ENCODE data around the gene MRPL43.

MRPL43 gene

DNA sequence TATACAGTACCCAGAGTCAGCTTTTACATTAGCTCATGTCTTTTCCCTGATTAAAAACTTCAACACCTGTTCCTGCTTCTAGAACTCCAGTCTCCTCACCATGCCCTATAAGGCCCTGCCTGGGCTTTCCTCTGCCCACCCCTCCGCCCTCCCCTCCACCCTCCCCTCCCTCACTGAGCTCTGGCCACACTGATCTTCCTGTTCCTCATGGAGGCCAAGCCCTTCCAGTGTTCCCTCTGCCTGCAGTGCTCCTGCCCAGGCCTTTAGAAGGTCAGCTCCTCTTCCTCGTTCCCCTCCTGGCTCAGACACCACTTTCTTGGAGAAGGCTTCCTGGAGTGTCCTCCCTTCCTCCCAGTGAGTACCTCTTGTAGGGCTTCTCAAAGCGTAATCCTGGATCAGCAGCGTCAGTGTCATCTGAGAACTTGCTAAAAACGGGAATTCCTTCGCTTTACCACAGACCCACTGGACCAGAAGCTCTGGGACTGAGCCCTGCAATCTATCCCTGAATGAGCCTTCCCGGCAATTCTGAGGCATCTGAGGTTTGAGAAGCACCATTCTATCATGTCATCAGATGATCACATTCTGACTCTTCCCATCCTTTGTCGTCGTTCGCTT is 39.9 kb upstream of the MRPL43 start:
- Mint-ChIP-seq H3K9me3 (no peaks in the 10 kb centered on the region), H3K4me1 (ENCODE audit: low read depth) (peaks cover 13% of the 10 kb centered on the region), H3K4me3 (no peak overlapping the region), H3K27ac (no peak overlapping the region), H3K27me3 (peaks cover 8% of the 10 kb centered on the region), H3K36me3 (ENCODE audit: low read depth) (peaks cover 5% of the 10 kb centered on the region)
- DNase-seq: no peak

DNA sequence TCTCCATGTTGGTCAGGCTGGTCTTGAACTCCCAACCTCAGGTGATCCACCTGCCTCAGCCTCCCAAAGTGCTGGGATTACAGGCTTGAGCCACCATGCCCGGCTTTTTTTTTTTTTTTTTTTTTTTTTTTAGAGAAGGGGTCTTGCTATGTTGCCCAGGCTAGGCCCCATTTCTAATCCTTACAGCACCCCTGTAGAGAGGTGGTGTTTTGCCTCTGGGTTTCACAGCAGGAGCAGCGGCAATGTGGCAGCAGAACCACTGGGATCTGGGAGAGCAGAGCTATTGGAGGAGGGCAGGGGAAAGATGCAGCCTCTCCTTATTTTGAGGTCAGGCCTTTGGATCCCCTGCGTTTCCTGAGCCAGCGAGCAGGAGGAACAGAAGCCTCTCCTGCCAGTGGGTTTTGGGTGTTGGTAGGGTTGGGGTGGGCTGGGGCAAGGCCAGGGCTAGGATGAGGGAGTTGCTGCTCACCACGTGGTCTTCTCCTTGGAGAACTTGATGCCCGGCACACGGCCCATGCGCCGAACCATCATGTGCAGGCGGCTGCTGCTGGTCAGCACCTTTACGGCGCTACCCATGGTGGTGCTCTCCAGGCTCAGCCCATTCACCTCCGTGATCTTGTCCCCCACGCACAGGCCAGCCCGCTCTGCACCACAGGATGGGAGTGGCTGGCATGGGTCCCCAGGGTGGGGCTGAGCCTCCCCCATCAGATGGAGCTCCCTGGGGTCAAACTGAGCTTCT is 35.8 kb upstream of the MRPL43 start:
- no peak overlapping the region for H3K27ac Mint-ChIP-seq
- no peaks in the 10 kb centered on the region for H3K9me3 Mint-ChIP-seq
- no peak overlapping the region for H3K4me3 Mint-ChIP-seq
- DNase-seq: no peak
- H3K4me1 Mint-ChIP-seq (ENCODE audit: low read depth): peaks cover 7% of the 10 kb centered on the region
- no peaks in the 10 kb centered on the region for H3K36me3 Mint-ChIP-seq (ENCODE audit: low read depth)
- peaks cover 34% of the 10 kb centered on the region for H3K27me3 Mint-ChIP-seq

DNA sequence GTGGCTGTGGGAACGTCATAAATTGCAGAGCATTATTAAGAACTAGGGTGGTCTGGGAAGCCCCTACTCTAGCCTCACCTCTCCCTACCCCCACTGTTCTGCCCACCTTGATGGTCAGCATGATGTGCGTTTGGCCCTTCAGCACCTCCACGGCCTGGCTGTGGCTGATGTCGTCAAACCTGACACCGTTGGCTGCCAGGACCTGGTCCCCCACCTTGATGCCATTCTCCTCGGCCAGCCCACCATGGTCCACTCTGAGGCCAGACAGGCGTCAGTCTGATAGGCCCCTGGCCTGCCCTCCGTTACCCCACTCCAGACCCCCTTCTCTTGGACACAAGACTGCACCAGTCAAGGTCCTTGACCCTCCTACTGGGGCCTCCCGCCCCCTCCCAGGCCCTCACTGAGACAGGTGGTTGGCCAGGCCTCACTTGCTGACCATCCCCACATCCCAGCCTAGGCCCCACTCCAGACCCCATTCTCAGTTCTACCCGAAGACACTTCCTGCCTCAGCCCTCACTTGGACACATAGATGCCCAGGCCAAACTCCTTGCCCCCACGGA is 34.5 kb upstream of the MRPL43 start:
- no peak for DNase-seq

DNA sequence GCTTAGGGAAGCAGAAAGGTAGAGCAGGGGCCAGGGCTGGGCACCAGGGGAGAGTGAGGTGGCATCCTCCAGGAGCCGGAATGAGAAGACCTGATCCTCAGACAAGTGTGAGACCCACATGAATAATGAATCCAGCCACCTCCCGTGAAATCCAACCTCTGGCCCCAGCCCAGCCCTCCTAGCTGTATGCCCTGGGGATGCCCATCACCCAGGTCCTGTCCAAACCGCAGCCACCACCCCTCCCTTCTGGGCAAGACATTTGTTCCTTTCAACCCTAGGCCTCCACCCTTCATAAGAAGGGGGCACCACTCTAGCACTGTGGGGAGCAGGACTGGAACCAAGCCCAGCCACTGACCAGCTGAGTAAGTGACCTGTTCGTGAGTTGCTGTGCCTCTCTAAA is 33.9 kb upstream of the MRPL43 start:
- Mint-ChIP-seq H3K36me3 (ENCODE audit: low read depth) (no peaks in the 10 kb centered on the region), H3K4me1 (ENCODE audit: low read depth) (peaks cover 7% of the 10 kb centered on the region), H3K27me3 (peaks cover 53% of the 10 kb centered on the region), H3K27ac (no peak overlapping the region), H3K4me3 (no peak overlapping the region), H3K9me3 (no peaks in the 10 kb centered on the region)
- no peak for DNase-seq

More for the DNA sequence above, 34.5 kb upstream of the MRPL43 start:
- Mint-ChIP-seq H3K9me3 (no peaks in the 10 kb centered on the region), H3K4me1 (ENCODE audit: low read depth) (peaks cover 7% of the 10 kb centered on the region), H3K36me3 (ENCODE audit: low read depth) (no peaks in the 10 kb centered on the region), H3K27me3 (peaks cover 48% of the 10 kb centered on the region), H3K4me3 (no peak overlapping the region), H3K27ac (no peak overlapping the region)

DNA sequence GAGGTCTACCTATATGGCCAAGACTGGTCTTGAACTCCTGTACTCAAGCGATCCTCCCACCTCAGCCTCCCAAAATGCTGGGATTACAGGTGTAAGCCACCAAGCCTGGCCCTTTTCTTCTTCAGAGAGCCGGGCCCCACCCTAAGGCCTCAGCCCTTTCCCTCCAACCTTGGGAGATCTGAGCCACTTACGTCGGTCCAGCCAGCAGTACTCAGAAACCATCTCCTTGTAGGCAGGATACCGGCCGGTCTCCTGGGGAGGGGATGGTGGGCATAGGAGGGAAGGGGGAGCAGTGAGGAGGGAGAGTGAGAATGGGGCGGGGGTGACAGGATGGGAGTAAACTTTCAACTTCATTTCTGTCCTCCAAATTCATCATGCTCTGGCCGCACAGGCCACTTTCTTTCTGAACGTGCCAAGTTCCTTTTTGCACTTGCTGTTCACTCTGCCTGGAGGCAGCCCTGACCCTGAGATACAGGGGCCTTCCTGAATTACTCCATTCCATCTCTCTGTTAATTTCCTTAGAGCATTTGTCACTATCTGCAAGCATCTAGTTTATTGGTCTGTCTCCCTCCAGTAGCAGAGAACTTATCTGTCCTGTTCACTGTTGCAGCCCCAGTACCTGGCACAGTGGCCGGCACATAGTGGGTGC is 33.3 kb upstream of the MRPL43 start:
- no peak overlapping the region for H3K27ac Mint-ChIP-seq
- no peaks in the 10 kb centered on the region for H3K9me3 Mint-ChIP-seq
- no peaks in the 10 kb centered on the region for H3K36me3 Mint-ChIP-seq (ENCODE audit: low read depth)
- peaks cover 9% of the 10 kb centered on the region for H3K4me1 Mint-ChIP-seq (ENCODE audit: low read depth)
- H3K27me3 Mint-ChIP-seq: peaks cover 57% of the 10 kb centered on the region
- H3K4me3 Mint-ChIP-seq: no peak overlapping the region
- DNase-seq: no peak

DNA sequence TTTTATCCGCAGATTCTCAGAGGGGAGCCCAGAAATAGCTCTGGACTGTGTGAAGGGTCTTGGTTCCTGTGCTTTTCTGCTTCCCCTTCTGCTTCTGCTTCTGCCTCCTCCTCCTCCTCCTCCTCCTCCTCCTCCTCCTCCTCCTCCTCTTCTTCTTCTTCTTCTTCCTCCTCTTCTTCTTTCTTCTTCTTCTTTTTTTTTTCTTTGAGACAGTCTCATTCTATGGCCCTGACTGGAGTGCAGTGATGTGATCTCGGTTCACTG is 32.1 kb upstream of the MRPL43 start:
- Mint-ChIP-seq H3K9me3 (no peaks in the 10 kb centered on the region), H3K4me3 (no peak overlapping the region), H3K36me3 (ENCODE audit: low read depth) (no peaks in the 10 kb centered on the region), H3K4me1 (ENCODE audit: low read depth) (peaks cover 20% of the 10 kb centered on the region), H3K27ac (no peak overlapping the region), H3K27me3 (peaks cover 67% of the 10 kb centered on the region)
- DNase-seq: no peak

DNA sequence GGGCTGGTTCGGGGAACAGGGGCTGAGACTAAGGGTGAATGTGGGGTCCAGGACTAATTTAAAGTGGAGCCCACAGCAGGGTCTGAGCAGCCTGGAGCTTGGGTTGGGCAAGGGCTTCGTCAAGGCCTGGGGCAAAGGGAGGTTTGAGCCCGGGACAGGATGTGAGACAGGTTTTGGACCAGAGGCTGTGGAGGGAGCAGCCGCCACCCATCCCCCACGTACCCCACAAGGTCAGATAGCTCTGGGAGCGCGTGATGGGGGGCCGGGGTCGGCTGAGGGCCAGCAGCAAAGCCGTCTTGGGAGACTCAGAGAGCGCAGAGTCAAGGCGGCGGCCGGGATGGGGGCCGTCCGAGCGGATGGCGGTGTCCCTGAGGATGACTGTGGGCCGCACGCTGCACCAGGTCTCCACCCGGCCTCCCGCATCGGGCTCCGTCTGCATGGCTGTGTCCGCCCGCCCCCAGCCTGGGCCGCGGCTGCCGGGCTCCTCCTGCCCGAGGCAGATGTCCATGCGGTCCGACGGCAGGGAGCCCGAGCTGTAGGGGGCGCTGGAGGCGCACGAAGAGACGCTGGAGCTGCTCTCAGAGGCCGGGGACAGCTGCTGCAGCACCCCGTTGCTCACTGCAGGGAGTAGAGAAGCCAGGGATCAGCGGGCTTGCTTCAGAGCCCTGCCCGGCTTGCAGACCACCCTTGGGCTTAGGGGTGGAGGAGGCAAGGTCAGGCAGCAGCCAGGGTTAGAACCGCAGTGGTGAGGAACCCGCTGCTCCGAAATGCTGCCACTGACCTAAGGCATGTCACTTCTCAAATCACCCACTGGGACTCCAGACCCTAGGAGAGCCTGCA is 31.5 kb upstream of the MRPL43 start:
- H3K4me3 Mint-ChIP-seq: no peak overlapping the region
- peak; percentile 85 for DNase-seq

DNA sequence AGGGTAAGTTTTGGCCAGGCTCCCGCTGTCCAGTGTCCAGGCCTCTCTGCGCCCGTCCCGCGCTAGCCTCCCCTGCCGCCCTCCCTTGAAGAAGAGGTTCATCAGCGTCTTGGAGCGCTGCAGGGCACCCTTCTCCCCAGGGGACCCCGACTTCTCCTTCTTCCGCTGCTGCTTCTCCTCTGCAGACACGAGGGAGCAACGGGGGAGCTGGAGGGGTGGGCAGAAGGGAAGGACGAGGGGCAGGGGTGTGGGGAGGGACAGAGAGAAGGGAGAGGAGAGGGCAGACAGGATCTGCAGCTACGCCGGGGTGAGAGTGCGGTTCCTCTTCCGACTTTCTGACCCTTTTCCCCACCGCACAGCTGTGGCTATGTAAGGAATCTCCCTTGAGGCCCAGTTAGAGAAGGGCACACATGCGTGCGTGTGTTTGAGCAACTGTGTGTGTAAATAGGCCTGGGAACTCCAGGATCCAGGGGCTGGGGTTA is 30.9 kb upstream of the MRPL43 start:
- DNase-seq: no peak
- no peaks in the 10 kb centered on the region for H3K9me3 Mint-ChIP-seq
- no peak overlapping the region for H3K4me3 Mint-ChIP-seq
- no peaks in the 10 kb centered on the region for H3K36me3 Mint-ChIP-seq (ENCODE audit: low read depth)
- peaks cover 67% of the 10 kb centered on the region for H3K27me3 Mint-ChIP-seq
- H3K4me1 Mint-ChIP-seq (ENCODE audit: low read depth): peaks cover 29% of the 10 kb centered on the region
- H3K27ac Mint-ChIP-seq: no peak overlapping the region

More for the DNA sequence above, 31.5 kb upstream of the MRPL43 start:
- Mint-ChIP-seq H3K36me3 (ENCODE audit: low read depth) (no peaks in the 10 kb centered on the region), H3K27me3 (peaks cover 67% of the 10 kb centered on the region), H3K9me3 (no peaks in the 10 kb centered on the region), H3K27ac (no peak overlapping the region), H3K4me1 (ENCODE audit: low read depth) (peaks cover 24% of the 10 kb centered on the region)

DNA sequence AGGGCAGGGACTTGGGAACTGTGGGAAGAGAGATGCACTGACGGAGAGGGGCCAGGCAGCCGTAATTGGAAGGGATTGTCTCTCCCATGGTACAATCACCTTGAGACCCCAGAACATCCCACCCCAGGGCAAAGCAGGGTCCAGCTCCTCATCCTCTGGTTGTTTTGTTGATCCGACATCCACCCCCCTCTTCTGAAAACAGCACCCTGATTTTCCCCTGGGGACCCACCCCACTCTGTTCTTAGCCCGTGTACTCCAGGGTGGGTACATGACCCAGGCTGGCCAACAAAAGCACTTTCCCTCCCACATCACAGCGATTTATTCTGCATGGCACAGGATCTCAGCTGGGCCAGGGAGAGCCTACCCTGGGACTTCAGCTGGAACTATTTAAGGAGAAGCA is 29.5 kb upstream of the MRPL43 start:
- H3K27me3 Mint-ChIP-seq: peaks cover 63% of the 10 kb centered on the region

DNA sequence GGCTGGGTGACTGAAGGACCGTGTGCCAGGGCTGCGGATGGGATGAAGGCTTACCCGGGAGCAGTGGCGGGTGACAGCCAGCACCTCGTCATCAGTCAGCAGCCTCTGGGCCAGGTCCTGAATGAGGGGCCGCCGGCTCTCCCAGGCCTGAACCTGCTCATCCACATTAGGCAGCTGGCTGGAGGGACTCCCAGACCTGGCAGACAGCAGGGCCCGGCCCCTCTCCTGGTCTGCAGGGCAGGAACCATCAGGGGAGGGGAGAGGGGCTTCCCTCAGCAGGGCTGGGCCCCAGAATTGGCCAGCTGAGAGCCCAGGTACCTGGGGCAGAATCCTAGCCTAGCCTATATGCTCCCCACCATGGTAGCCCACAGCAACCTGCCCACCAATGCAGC is 28.3 kb upstream of the MRPL43 start:
- no peak overlapping the region for H3K4me3 Mint-ChIP-seq
- H3K27me3 Mint-ChIP-seq: peaks cover 52% of the 10 kb centered on the region
- peaks cover 36% of the 10 kb centered on the region for H3K4me1 Mint-ChIP-seq (ENCODE audit: low read depth)
- no peaks in the 10 kb centered on the region for H3K9me3 Mint-ChIP-seq
- DNase-seq: no peak
- no peaks in the 10 kb centered on the region for H3K36me3 Mint-ChIP-seq (ENCODE audit: low read depth)
- H3K27ac Mint-ChIP-seq: no peak overlapping the region

More for the DNA sequence above, 29.5 kb upstream of the MRPL43 start:
- Mint-ChIP-seq H3K4me1 (ENCODE audit: low read depth) (peaks cover 36% of the 10 kb centered on the region), H3K4me3 (no peak overlapping the region), H3K27ac (no peak overlapping the region), H3K36me3 (ENCODE audit: low read depth) (no peaks in the 10 kb centered on the region), H3K9me3 (no peaks in the 10 kb centered on the region)
- DNase-seq: no peak

DNA sequence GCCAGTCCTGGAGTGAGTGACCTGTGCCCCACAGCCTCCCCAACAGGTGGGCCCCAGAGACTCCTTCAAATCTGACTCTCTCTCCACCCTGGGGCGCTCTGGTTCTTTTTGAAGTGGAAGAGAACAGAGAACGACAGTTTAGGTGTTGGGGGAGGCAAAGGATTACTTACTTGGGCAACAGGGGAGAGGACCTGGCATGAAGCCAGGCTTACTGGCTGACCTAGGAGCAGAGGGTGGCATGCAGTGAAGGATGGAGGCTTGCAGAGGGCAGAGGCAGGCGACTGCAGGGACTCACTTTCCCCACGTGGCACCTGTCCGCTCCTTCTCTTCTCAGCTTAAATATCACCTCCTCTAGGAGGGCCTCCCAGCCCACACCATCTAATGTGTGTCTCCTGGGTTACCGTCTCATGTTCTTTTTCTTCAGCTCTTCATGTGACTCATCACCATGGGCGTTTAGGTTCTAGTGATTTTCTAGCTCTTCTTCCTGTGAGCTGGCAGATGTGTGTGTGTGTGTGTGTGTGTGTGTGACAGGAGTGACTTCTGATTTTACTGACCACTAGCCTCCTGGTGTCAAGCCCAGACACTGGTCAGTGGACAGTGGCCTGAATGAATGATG is 27.8 kb upstream of the MRPL43 start:
- H3K27me3 Mint-ChIP-seq: peaks cover 48% of the 10 kb centered on the region
- no peak for DNase-seq

DNA sequence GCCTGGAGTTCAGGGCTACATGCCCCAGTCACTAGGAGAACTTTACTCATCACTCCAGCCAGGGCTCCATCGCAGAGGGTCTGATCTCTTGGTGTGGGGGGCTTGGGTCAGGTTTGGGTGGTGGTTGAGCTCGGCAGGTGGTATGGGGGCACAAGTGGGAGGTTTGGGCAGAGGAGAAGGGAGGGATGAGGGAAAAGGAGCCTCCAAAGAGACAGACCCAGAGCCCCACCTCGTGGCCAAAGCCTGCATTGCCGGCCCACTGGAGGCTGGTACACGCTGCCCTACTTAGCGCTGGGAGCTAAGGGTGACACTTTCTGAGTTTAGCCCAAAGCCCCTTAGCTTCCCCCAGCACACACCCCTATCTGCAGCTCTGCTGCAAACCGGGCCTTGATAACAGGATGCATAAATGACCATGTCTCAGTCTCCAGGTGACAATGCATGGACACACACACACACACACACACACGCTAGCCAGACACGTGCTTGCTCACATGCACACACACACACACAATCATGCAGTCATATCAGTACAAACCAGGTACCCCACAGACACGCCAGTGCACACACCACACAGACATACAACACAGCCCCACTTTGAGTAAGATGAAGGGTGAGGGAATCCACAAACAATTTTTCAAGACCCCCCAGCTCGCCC is 27.1 kb upstream of the MRPL43 start:
- no peak overlapping the region for H3K27ac Mint-ChIP-seq
- H3K36me3 Mint-ChIP-seq (ENCODE audit: low read depth): no peaks in the 10 kb centered on the region
- peaks cover 35% of the 10 kb centered on the region for H3K4me1 Mint-ChIP-seq (ENCODE audit: low read depth)
- no peaks in the 10 kb centered on the region for H3K9me3 Mint-ChIP-seq
- peak; percentile 85 for DNase-seq
- H3K27me3 Mint-ChIP-seq: peaks cover 43% of the 10 kb centered on the region
- no peak overlapping the region for H3K4me3 Mint-ChIP-seq

More for the DNA sequence above, 27.8 kb upstream of the MRPL43 start:
- Mint-ChIP-seq H3K27ac (no peak overlapping the region), H3K36me3 (ENCODE audit: low read depth) (no peaks in the 10 kb centered on the region), H3K4me1 (ENCODE audit: low read depth) (peaks cover 36% of the 10 kb centered on the region), H3K9me3 (no peaks in the 10 kb centered on the region), H3K4me3 (no peak overlapping the region)

DNA sequence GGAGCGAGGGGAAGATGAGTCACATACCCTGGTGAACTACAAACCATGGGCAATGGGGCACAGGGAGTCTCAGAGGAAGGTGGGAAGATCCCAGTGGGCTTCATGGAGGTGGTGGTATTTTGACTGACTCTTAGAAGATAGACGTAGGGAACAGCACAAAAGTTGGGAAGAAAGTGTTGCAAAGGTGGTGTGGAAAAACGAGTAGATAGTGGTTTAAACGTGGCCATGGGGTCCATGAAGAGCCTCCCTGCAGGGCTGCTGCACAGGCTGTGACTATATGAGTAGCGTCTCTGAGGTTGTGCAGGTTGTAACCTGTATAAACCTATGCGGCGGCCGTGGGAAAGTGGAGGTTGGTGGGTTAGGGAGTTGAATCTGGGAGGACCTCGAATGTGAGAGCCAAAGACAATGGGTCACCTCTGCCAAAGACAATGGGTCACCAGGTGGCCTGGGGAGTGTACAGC is 26.1 kb upstream of the MRPL43 start:
- H3K4me1 Mint-ChIP-seq (ENCODE audit: low read depth): peaks cover 30% of the 10 kb centered on the region
- no peak for DNase-seq
- H3K27me3 Mint-ChIP-seq: peaks cover 36% of the 10 kb centered on the region
- no peak overlapping the region for H3K4me3 Mint-ChIP-seq
- H3K9me3 Mint-ChIP-seq: no peaks in the 10 kb centered on the region
- H3K27ac Mint-ChIP-seq: peak overlapping the region; percentile 31
- H3K36me3 Mint-ChIP-seq (ENCODE audit: low read depth): no peaks in the 10 kb centered on the region

Measured in activated T-cell treated with anti-CD3 and anti-CD28 coated beads, Interleukin-2, amount 50 U/mL, for 24 hours (primary cell).